GM13976 (cell line): ENCODE results near the gene SCGB3A2.

Experiments used
- DNase-seq: peaks from one replicate; pipeline ENCODE4 v3.0.0; 2012; ENCODE audit warnings: low spot score
- in situ Hi-C: fragments of 300-500 bp; cut with MboI; formaldehyde crosslinking; loops from one replicate; pipeline ENCODE4 v1.12.0; 2022; ENCODE audit warnings: low sequenced_read_pairs, mixed read lengths, inconsistent platforms; ENCODE audit not compliant: unreplicated experiment
- TF ChIP-seq, protein P1 (sequence below): IDR thresholded peaks from 2 replicates; pipeline ENCODE4 v1.5.1; 2012; ENCODE audit warnings: borderline replicate concordance, mild to moderate bottlenecking; ENCODE audit not compliant: insufficient read depth; ENCODE audit errors: extremely low read depth, missing control alignments, control extremely low read depth

Gene SCGB3A2

DNA sequence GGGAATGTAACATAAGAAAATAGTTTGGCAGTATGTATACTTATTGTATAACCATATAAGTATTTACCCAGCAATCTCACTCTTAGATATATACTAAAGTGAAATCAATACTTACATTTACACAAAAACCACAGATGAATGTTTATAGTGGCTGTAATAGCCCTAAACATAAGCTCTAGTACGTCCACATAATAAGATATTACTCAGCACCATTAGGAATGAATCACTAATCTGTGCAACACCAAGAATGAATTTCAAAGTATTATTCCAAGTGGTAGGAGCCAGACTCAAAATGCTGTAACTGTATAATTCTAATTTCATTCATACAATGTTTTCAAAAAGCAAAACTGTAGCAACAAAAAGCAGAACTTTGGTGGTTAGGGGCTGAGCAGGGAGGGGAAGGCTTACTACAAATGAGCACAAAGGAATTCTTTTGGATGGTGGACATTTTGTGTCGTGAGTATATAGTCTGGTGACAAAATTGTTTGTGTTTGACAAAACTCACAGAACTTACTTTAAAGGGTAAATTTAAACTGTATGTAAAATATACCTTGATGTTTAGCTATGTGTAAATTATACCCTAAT lies 39.7 kb downstream of the SCGB3A2 start:
- in situ Hi-C loops: no loop called here
- DNase-seq: no peak
- TF ChIP-seq, protein P1, sequence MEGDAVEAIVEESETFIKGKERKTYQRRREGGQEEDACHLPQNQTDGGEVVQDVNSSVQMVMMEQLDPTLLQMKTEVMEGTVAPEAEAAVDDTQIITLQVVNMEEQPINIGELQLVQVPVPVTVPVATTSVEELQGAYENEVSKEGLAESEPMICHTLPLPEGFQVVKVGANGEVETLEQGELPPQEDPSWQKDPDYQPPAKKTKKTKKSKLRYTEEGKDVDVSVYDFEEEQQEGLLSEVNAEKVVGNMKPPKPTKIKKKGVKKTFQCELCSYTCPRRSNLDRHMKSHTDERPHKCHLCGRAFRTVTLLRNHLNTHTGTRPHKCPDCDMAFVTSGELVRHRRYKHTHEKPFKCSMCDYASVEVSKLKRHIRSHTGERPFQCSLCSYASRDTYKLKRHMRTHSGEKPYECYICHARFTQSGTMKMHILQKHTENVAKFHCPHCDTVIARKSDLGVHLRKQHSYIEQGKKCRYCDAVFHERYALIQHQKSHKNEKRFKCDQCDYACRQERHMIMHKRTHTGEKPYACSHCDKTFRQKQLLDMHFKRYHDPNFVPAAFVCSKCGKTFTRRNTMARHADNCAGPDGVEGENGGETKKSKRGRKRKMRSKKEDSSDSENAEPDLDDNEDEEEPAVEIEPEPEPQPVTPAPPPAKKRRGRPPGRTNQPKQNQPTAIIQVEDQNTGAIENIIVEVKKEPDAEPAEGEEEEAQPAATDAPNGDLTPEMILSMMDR: no peak

GRCh38 chr5:147918899-147919298 lies 40.4 kb downstream of the SCGB3A2 start:
- in situ Hi-C loops: no loop called here
- TF ChIP-seq, protein P1: no peak
- no peak for DNase-seq

DNA sequence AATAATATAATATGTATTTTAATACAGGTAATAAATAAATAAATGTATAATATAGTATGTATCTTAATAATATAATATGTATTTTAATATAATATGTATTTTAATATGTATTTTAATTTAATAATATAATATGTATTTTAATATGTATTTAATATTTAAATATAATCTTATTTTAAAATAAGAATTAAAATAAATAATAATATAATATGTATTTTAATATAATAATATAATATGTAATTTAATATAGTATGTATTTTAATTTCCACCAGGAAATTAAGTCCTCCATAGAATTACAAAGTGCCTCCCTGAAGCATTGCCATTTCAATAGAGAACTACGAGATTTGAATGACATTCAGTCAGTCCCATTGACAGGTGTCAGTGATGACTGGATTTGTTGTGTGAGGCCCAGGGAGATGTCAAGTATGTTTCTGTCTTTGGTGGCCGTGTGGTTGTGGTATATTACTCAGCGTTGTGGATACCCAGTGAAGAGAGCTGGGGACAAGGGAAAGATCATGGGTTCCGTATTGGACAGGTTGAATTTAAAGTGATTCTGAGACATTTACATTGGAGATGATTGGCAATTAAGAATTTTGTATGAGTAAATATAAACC lies 42.0 kb downstream of the SCGB3A2 start:
- in situ Hi-C loops: no loop called here
- DNase-seq: no peak
- TF ChIP-seq, protein P1: no peak

- TF ChIP-seq, protein P1: no peak
- in situ Hi-C loops: no loop called here
- no peak for DNase-seq
Observed at GRCh38 chr5:147921136-147921535, 42.6 kb downstream of the SCGB3A2 start.

DNA sequence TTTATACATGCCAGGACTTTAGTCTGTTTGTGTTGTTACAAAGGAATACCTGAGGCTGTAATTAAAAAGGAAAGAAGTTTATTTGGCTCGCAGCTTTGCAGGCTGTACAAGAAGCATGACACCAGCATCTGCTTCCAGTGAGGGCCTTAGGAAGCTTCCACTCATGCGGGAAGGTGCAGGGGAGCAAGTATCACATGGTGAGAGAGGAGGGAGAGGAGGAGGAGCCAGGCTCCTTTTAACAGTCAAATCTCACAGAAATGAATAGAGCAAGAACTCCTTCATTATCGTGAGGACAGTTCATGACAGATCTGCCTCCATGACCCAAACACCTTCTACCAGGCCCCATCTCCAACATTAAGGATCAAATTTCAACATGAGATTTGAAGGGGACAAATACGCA lies 46.5 kb downstream of the SCGB3A2 start:
- TF ChIP-seq, protein P1: no peak
- DNase-seq: no peak
- in situ Hi-C loops: no loop called here

DNA sequence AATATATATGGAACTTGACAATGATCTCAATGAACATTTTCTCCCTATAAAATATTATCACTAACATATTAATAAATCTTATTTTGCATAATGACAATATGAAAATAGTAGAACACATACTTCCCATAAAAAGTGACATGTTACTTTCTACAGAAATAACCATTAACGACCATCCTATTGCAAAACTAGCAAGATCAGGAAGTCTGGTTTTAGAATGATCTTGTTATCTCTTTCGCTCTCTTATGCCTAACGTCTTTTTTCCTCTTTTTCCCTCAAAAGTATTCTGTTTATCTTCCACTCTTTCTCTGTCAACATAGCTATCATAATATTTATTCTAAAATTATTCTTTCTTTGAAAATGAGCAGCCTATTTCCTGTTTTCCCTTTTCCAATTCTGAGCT lies 49.4 kb downstream of the SCGB3A2 start:
- TF ChIP-seq, protein P1: no peak
- DNase-seq: no peak
- in situ Hi-C loops: no loop called here

- TF ChIP-seq, protein P1: no peak
- DNase-seq: no peak
- in situ Hi-C loops: no loop called here
Observed at GRCh38 chr5:147930769-147931168, 52.3 kb downstream of the SCGB3A2 start.
